Breast epithelium (tissue), 4 donors: ENCODE measurements around the gene MLLT6. TPM values are rescaled to one million over a fixed set of nuclear protein-coding genes. Genes with fewer than 3 reads are reported as not detected.

ENCODE experiments used
- DNase-seq, 2 donors: peaks; one replicate each; pipeline ENCODE4 v3.0.0-alpha.2; 2019; ENCODE audit warnings: low spot score in 2 of 2
- H3K27ac ChIP-seq, 2 donors: fragments of 200-600 bp; sonication (generic) in 1 of 2; one replicate each; pipeline ENCODE4 v1.5.1; 2016 to 2019; ENCODE audit warnings: mild to moderate bottlenecking in 1 of 2
- H3K27me3 ChIP-seq, 2 donors: fragments of 200-600 bp; sonication (generic) in 1 of 2; one replicate each; pipeline versions ENCODE4 v1.5.1 to v1.6.0; 2017 to 2019; ENCODE audit warnings: control low read depth in 1 of 2, mild to moderate bottlenecking in 1 of 2
- H3K36me3 ChIP-seq: fragments of 200-600 bp; one replicate; pipeline ENCODE4 v1.5.1; 2019
- H3K4me1 ChIP-seq, 2 donors: fragments of 200-600 bp; sonication (generic); one replicate each; pipeline ENCODE4 v1.5.1; 2016 to 2019; ENCODE audit warnings: control low read depth in 1 of 2
- H3K4me3 ChIP-seq, 3 donors: fragments of 200-600 bp; sonication (generic); 1 replicate in 2 of 3; 2 replicates in 1 of 3; pipeline ENCODE4 v1.5.1; 2016 to 2019; ENCODE audit warnings: mild to moderate bottlenecking in 3 of 3, moderate library complexity in 2 of 3
- H3K9me3 ChIP-seq, 2 donors: fragments of 200-600 bp; sonication (generic) in 1 of 2; one replicate each; pipeline ENCODE4 v1.5.1; 2016 to 2019; ENCODE audit warnings: control low read depth in 1 of 2
- CTCF ChIP-seq, 3 donors: fragments of 450-650 bp; IDR thresholded peaks; one replicate each; pipeline ENCODE4 v1.5.1; 2016 to 2017; ENCODE audit warnings: antibody characterized with exemption in 3 of 3, mild to moderate bottlenecking in 3 of 3, moderate library complexity in 3 of 3
- POLR2A ChIP-seq: fragments of 450-650 bp; IDR thresholded peaks from one replicate; pipeline ENCODE4 v1.6.1; 2016; ENCODE audit warnings: antibody characterized with exemption, mild to moderate bottlenecking, moderate library complexity
- POLR2AphosphoS5 ChIP-seq, 3 donors: sonication (generic); formaldehyde crosslinking; IDR thresholded peaks; one replicate each; pipeline ENCODE4 v1.6.1; 2017; ENCODE audit warnings: antibody characterized with exemption in 3 of 3
- intact Hi-C: fragments of 100-400 bp; cut with DNase I; formaldehyde crosslinking; loops from one replicate; pipeline ENCODE4 v1.15.1; 2023; ENCODE audit warnings: low total_unique reads
- total RNA-seq, 3 donors: library from RNA; depleted of rRNA; stranded (reverse); fragments of >200 nt; gene quantifications; one replicate each; pipeline ENCODE4 v1.1.0, GENCODE V29; 2016

The MLLT6 gene
- total RNA-seq, 3 donors from 2014 or later, result 41.9 to 101 (median 90.5) TPM

DNA sequence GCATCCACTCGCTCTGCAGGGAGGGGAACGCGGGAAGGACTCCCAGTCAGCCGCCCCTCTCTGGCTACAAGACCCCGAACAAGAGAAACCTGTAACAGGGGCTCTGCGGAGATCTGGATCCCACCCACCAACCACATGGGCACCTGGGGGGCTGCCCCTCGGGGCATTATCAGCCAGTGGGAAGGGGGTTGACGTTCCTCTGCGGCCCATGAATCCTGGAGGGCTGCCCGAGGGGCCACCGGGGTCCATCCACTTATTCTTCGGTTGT, 44.9 kb downstream of the MLLT6 start:
- no peak for DNase-seq
- Histone ChIP-seq H3K27me3 (no peaks in the 10 kb centered on the region), H3K9me3 (no peaks in the 10 kb centered on the region), H3K27ac (peak overlapping the region; percentile 78 to 93), H3K36me3 (no peaks in the 10 kb centered on the region), H3K4me3 (peak overlapping the region; percentile 84 to 91 (median 88)), H3K4me1 (peaks cover 4 to 27% of the 10 kb centered on the region in 2 donors)
- TF ChIP-seq POLR2A, result no peak
- TF ChIP-seq POLR2AphosphoS5 (IDR thresholded peaks at IDR 0.05), result no peak
- no peak for TF ChIP-seq CTCF (IDR thresholded peaks at IDR 0.05)
- intact Hi-C loops, result no loop called here

DNA sequence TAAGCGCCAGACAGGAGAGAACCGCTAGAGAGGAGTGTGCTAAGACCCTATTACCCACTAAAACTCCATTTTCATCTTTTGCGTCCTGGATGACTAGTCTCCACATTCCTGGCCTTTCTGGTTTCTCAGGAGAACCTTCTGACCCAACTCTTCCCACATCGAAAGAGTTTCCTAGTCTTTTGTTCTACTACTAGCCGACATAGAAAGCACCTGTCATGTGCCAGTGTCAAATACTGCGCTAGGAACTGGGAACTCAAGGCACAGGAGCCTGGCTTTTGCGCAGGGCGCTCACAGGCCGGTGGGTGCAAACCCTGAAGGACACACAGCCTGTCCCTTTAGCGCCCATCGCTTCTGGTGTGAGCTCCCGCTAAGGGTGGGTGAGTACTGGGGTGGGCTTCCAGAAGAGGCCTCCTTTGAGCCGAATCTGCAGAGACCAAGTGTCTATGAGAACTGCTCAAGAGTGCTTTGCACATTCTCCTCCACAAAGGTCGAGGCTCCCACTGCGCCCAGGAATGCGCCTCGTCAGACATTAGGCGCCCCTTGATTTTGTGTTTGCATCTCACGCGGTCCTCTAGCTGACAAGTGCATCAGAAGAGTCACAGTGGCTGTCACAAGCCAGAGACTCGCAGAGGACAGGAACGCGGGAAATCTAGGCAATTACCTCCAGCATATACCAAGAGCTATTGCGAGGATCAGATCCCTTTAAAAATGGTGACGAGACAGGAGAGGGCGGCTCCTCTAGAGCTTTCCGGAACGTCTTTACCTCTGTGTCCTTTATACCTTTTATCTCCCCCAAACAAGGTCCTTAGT, 45.4 kb downstream of the MLLT6 start:
- Histone ChIP-seq H3K4me3 (peak overlapping the region; percentile 84 to 91 (median 88)), H3K27ac (peak overlapping the region; percentile 78 to 93), H3K9me3 (no peaks in the 10 kb centered on the region), H3K27me3 (no peaks in the 10 kb centered on the region), H3K4me1 (peaks cover 4 to 27% of the 10 kb centered on the region in 2 donors), H3K36me3 (no peaks in the 10 kb centered on the region)
- no peak for DNase-seq
- intact Hi-C loops, result no loop called here
- no peak for TF ChIP-seq POLR2AphosphoS5 (IDR thresholded peaks at IDR 0.05)
- no peak for TF ChIP-seq CTCF (IDR thresholded peaks at IDR 0.05)
- TF ChIP-seq POLR2A, result no peak

- H3K4me1 ChIP-seq, result peaks cover under 1 to 22% of the 10 kb centered on the region in 2 donors
- DNase-seq, result no peak
Measured at GRCh38 chr17:38751144-38751807, 46.2 kb downstream of the MLLT6 start.

DNA sequence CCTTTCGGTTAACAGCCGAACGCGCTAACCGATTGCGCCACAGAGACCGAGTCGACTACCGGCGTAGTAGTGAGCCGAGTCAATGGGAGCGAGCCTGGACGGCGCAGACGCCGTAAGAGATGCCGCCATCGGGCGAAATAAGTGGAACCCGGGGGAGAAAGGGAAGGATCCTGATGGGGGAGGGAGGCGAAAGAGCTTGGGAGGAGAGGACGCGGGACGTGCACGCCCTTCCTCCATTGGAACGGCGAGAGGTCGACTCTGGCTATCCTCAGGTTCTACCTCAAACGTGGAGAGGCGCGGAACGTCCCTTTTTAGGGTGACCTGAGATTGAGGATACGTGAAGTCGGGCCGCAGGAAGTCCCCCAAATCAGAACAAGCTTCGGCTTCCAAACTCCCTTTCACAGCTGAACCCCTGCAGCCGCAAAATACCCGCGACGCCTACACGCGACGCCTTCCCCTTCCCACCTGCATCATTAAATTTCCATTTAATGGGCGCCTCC, 46.8 kb downstream of the MLLT6 start:
- peak overlapping the region; percentile 84 to 96 (median 91) for H3K4me3 ChIP-seq
- peak overlapping the region; percentile 79 to 94 for H3K27ac ChIP-seq
- intact Hi-C loops, result no loop called here
- H3K4me1 ChIP-seq, result peaks cover 0 to 17% of the 10 kb centered on the region in 2 donors
- peak; percentile 78 to 88 for DNase-seq
- no peaks in the 10 kb centered on the region for H3K27me3 ChIP-seq
- H3K36me3 ChIP-seq, result no peaks in the 10 kb centered on the region
- TF ChIP-seq POLR2AphosphoS5 (IDR thresholded peaks at IDR 0.05) (peak; percentile 60 to 87 (median 69)), POLR2A (no peak)
- no peaks in the 10 kb centered on the region for H3K9me3 ChIP-seq

More at GRCh38 chr17:38751144-38751807, 46.2 kb downstream of the MLLT6 start:
- Histone ChIP-seq H3K4me3 (peak overlapping the region; percentile 84 to 96 (median 91)), H3K9me3 (no peaks in the 10 kb centered on the region), H3K36me3 (no peaks in the 10 kb centered on the region), H3K27me3 (no peaks in the 10 kb centered on the region), H3K27ac (peak overlapping the region; percentile 79 to 94)
- TF ChIP-seq CTCF (IDR thresholded peaks at IDR 0.05) (no peak), POLR2AphosphoS5 (IDR thresholded peaks at IDR 0.05) (no peak), POLR2A (no peak)
- intact Hi-C loops, result no loop called here

DNA sequence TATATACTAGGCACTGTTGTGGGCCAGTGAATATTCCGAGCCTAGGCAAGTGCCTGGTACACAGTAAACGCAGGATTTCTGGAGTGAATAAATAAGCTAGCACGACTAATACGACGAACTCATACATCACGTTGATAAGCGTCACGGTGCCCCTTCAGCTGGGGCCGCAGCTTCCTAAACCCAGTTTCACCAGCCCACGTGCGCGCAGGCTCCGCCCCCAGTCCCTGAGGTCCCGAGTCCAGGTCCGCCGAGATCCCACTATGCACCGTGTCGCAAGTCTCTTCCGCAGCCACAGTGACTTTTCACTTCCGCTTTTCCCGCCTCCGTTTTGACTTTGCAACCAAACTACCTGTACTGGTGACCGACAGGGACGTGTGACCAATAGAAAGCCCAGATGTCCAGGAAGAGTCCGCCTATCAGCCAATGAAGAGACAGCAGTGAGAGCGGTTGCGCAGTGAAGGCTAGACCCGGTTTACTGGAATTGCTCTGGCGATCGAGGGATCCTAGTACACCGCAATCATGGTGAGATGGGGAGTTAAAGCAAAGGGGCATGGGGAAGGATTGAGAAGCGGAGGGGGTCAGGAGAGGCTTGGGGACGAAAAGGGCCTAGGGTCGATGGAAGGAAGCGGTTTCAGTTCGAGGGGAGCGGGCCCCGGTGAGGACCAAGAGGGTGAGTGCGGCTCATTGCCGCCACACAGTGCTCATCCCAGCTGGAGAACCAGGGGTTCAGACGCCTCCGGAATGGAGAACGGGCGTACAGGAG, 47.4 kb downstream of the MLLT6 start, which contains the start of gene PSMB3:
Gene PSMB3, plus strand, starts transcription at position 434 of the 763 bp plus-strand sequence. Its CDS starts 86 bp downstream, at position 520.
- Histone ChIP-seq H3K4me1 (peaks cover 0 to 13% of the 10 kb centered on the region in 2 donors), H3K9me3 (no peaks in the 10 kb centered on the region), H3K4me3 (peak within 1 kb of the TSS; percentile 84 to 96 (median 91)), H3K36me3 (no peaks in the 10 kb centered on the region), H3K27me3 (no peaks in the 10 kb centered on the region), H3K27ac (peak within 1 kb of the TSS; percentile 79 to 94)
- intact Hi-C loops, result no loop called here
- TF ChIP-seq POLR2A, result no peak
- TF ChIP-seq CTCF (IDR thresholded peaks at IDR 0.05), result peak in 1 of 3 donors; percentile 7
- peak; percentile 50 to 80 (median 62) for TF ChIP-seq POLR2AphosphoS5 (IDR thresholded peaks at IDR 0.05)
- DNase-seq, result peak; percentile 96 to 99
